Measurements from ENCODE around the gene PIM3.

Gene PIM3

DNA sequence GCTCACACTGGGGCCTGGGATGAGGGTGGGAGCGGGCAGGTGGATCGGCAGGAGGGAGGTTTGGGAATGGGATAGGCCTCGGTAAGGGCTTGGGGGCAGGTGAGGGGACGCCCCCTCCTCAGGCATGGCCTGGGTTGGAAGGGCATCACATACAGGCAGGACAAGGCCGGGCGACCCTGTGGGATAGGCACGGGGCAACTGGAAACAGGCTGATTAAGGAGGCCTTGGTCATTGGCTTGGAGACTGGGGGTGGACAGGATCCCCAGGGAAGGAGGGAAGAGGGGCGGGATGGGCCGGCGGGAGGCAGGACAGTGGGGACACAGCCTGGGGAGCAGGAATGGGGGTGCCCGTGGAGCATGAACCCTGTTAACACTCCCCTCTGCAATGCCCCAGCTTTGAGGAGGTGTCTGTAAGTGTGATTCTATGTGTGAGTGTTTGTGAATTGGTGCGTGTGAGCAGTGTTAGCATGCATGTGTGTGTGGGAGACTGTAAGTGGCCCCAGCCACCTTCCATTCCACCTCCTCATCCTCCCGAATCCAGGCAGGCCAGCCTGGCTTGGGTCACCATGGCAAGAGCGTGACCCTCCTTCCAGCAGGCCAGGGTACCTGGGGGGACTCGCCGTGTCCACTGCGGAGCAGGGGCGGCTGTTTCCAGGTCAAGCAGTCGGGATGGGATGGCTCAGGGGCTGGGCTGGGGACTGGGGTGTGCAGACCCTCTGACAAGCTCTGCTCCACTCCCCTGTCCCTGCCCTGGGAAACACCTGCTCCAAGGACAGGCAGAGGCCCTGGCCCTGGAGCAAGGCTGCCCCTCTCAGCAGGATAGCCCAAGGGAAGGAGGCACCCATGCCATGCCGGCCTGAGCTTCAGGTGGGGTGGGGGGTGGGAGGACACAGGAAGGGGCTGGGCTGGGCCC, 3.4 kb upstream of the PIM3 start:
- no peak for DNase-seq

DNA sequence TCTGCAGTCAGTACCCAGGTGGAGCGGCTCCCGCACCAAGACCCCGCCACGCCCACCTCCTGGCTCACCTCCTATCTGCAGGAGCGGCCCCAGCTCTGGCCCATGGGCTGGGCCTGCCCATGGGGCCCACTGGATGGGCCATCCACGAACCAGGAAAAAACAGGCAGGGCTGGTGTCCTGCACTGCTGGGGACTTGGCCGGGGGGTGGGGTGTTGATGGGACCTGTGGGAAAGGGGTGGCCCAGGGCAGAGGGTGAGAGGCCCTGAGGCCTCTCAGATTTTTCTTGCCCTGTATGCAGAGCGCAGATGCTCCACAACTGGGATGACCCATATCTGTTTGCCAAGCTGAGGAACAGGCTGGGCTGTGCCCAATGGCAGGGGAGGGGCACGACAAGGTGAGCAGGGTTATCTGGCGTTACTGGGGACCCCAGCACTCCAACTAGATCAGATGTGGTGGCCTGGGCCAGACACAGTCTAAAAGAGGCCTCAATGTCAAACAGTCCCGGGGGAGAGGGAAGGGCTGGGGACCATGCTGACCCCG, 2.7 kb upstream of the PIM3 start:
- no peak for DNase-seq

DNA sequence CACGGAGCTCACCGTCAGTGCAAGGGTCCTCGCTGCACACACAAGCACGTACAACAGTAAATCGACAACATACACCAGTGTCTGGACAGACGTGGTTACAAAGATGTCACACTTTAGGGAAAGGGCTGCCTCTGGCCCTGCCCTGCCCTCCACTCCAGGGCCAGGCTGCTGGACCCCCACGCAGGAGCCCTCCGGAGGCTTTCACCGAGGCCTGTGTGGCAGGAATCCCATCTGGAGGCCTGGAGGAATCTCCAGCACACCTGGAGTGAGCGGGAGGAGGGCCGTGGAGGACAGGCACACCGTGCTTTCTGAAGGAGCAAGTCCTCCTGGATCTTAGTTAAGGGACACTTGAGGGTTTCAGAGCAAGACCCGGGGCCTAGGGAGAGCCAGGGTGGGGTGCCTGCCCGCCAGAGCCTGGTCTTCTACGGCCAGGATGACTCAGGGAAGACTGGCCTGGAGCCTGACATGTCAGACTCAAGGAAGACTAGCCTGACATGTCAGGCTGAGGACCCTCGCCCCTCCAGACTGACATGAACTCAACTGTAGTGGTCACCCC, 2.1 kb upstream of the PIM3 start:
- no peak for DNase-seq

DNA sequence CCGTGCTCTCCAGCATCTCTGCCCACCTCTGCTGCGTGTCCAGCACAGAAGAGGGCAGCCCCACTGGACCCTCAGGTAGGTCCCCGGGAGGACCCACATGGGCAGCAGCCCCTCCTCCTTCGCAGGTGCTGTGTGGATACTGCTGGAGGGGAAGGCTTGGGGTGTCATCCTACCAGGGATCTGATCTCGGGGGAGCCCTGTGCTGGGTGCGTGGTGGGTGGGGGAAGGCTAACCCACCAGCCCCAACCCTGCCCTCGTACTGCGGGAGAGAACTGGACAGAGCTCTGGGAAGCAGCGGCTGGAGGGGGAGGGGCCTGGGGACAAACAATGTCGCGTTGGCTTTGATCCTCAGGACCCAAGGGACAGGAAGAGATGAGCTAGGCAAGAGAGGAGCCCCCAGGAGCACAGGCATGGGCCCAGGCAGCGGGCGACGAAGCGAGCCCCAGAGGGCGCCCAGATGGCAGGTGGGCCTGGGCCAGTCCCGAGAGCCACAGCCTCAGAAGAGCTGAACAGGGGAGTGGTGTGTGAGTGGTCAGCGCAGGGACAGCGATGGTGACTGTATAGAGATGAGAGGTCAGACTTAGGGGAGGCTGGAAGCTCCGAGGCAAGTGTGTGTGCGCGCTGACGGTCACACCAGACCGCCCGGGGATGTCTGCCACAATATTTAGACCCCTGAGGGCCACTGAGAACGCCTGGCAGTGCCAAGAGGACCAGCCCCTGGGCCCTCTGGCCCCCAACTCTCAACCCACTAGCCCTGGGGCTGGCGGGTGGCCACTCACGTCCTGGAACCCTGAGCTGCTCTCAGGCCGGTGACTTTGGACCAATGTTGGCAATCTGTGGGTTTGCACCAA, 1.4 kb upstream of the PIM3 start:
- no peak for DNase-seq

DNA sequence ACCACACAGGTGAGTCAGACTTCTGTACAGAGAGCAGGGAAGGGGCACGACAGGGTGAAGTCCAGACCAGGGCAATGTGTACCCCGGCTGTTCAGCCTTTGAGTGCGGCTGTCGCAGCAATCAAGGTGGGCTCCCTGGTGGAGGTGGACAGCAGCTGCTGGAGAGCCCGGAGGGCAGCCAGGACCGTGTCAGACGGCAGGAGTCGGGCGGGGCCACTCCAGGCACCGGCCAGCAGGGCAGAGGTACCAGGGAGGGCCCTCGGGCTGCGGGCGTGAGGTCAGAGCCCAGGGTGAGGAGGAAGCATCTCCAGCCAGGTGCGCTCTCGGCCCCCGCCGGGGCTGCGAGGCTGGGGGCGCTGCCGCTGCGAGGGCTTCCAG, 802 bp upstream of the PIM3 start:
- no peak for DNase-seq

DNA sequence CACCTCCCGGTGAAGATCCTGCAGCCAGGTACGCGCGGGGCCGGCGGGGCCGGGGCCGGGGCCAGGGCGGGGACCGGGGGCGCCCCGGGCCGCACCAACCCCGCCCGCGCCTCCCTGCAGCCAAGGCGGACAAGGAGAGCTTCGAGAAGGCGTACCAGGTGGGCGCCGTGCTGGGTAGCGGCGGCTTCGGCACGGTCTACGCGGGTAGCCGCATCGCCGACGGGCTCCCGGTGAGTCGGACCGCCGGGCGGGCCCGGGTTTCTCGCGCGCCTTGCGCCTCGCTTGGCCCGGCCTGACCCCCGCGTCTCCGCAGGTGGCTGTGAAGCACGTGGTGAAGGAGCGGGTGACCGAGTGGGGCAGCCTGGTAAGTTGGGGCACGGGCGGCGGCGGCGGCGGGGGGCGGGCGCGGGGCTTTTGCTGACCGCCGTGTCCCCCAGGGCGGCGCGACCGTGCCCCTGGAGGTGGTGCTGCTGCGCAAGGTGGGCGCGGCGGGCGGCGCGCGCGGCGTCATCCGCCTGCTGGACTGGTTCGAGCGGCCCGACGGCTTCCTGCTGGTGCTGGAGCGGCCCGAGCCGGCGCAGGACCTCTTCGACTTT, 531 bp downstream of the PIM3 start:
- DNase-seq: no peak

DNA sequence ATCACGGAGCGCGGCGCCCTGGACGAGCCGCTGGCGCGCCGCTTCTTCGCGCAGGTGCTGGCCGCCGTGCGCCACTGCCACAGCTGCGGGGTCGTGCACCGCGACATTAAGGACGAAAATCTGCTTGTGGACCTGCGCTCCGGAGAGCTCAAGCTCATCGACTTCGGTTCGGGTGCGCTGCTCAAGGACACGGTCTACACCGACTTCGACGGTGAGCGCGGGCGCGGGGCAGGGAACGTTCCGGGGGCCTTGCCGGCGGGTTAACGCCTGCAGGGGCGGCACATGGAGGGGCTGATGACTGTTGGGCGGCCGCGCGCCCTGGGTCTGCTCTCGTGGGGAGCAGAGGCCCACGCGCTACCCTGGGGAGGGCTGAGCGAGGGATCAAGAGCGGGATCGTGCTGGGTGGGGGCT, 1.0 kb downstream of the PIM3 start:
- DNase-seq: no peak

DNA sequence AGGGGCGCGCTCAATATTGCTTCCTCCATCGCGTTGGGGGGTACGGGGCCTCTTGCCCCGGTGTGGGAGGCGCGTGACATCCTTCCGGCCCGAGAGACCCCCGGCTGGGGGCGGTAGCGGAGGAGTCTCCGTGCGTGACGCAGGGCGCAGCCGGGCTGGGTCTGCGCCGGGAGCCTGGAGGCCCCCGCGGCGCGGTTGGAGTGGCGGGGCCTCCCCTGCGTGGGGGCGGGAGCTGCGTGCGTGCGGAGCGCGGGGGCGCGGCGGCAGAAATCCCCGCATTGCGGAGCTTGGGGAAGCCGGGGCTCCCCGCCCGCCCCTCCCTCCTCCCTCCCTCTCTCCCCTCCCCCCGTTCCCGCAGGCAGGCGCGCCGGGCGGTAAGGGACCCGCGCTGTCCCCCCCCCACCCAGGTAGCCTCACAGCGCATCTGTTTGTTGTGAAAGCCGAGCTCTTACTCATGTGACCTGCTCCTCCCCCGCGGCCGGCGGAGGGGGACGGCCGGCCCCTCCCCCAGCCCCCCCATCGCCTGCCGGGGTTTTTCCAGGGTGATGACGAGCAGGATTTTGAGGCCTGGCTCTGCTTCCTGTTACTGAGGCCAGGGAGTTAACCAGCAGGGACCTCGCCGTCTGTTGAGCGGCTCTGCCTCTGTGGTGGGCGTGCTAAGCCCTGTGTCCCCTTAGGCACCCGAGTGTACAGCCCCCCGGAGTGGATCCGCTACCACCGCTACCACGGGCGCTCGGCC, 1.6 kb downstream of the PIM3 start:
- peak; percentile 61 for DNase-seq

DNA sequence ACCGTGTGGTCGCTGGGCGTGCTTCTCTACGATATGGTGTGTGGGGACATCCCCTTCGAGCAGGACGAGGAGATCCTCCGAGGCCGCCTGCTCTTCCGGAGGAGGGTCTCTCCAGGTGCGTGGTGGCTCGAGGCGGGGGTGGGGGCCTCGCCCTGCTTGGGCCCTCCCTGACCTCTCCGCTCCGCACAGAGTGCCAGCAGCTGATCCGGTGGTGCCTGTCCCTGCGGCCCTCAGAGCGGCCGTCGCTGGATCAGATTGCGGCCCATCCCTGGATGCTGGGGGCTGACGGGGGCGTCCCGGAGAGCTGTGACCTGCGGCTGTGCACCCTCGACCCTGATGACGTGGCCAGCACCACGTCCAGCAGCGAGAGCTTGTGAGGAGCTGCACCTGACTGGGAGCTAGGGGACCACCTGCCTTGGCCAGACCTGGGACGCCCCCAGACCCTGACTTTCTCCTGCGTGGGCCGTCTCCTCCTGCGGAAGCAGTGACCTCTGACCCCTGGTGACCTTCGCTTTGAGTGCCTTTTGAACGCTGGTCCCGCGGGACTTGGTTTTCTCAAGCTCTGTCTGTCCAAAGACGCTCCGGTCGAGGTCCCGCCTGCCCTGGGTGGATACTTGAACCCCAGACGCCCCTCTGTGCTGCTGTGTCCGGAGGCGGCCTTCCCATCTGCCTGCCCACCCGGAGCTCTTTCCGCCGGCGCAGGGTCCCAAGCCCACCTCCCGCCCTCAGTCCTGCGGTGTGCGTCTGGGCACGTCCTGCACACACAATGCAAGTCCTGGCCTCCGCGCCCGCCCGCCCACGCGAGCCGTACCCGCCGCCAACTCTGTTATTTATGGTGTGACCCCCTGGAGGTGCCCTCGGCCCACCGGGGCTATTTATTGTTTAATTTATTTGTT, 2.4 kb downstream of the PIM3 start:
- DNase-seq: no peak

DNA sequence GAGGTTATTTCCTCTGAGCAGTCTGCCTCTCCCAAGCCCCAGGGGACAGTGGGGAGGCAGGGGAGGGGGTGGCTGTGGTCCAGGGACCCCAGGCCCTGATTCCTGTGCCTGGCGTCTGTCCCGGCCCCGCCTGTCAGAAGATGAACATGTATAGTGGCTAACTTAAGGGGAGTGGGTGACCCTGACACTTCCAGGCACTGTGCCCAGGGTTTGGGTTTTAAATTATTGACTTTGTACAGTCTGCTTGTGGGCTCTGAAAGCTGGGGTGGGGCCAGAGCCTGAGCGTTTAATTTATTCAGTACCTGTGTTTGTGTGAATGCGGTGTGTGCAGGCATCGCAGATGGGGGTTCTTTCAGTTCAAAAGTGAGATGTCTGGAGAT, 3.1 kb downstream of the PIM3 start:
- DNase-seq: no peak

DNA sequence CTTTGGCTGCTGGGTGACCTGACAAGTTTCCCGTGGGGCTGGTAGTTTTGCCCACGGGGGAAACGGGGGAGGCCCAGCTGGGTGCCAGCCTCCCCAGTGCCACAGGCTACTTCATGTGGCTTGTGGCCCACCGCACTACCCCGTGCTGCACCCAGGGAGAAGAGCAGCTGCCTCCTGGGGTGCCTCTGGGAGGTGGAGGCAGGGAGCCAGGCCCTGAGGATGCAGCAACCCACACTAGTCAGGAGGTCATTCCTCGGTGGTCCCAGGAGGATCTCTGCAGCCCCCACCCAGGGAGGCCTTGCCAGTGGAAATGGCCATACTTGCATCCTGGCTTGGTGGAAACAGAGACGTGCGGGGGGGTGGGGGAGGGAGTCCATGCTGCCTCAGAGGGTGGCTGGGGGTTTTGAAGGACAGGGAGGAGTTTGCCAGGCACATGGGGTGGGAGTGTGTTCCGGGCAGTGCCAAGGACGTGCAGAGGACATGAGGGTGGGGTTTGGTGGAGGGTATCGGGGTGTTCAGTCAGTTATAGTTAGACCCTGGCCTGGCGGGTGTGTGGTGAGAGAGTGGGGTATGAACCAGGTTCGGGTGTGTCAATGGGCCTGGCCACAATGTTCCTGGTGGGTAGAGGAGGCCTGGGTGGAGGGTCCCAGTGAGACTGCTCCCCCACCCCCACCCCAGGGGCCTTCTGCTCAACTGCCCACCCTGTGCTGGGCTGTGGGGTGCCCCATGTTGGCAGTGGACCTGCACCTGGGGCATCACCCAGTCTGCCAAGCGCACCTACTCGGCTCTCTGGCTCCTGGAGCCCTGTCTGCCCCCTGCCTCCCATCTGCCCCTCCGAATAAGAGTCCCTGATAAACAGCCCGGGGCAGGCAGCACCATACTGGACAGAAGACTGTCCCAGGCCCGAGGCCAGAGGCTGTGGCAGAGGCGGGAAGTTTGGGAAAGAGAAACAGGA, 3.8 kb downstream of the PIM3 start:
- no peak for DNase-seq

DNA sequence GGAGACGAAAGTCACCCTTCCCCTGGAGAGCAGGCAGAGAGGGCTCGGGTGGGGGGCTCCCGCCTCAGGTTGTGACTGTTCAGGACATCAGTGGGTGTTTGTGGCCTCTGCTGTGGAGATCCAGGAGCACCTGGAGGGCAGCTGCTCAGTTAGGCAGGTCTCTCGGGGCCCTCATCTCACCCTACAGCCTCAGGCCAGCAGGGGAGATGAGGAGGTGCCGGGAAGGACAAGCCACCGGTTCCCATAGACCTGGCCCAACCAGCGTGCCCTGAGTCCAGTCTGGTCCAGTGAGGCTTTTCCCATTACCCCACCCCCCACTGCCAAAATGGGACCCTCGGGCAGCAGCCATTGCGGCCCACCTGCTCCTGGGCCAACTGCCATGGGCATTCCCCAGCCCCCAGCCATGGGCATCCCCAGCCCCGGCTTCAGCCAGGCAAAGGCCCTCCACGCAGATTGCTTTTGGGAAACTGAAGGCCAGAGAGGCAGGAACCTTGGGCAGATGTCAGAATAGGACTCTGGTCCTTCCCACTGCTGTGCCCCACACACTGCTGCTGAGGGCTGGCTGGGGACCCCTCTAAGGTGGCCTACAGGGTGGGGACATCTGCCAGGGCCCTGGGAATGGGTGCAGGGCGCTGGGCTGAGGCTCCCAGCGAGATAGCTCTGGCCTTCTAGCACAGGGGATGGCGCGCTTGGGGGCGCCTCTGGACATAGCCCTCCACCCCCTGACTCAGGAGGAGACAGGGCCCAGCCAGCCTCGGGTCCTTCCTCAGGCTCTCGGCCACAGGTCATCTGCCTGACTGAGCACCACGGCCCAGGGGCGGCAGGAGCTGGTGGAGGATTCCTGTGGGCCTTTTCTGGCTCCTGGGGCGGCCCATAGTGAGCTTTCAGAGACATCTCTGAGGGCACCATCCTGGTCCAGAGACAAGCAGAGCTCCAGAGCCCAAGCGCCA, 4.8 kb downstream of the PIM3 start:
- DNase-seq: no peak

DNA sequence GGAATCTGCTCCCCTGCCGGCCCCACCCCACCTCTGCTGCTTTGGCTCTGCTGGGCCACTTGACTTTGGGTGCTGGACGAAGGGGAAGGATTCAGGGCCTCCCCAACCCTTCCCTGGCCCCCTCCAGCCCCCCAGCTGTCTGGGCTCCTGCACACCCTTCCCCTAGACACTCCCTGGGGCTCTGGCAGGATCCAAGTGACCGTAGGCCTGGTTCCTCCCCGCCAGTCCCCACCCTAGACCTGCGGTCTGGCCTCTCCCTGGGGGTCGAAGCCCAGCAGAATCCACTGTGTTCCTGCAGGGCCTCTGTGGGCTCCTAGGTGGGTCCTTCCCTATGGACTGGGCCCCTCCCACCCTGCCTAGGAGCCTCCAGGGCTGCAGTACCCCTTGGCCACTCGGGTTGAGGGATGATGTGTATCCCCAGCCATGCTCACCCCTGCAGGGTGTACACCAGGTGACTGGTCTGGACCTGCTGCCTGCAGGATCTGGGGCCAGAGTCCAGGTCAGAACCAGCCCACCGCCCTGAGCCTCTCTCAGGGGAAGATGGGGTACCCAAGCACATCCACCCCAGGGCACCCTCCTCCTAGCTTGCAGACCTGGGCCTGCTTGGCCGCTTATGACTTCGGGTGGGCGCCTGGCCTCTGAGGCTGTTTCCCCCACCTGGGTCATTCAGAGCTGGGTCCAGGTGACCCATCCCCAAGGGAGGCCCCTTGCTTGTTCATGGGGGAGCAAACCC, 5.6 kb downstream of the PIM3 start:
- DNase-seq: no peak

DNA sequence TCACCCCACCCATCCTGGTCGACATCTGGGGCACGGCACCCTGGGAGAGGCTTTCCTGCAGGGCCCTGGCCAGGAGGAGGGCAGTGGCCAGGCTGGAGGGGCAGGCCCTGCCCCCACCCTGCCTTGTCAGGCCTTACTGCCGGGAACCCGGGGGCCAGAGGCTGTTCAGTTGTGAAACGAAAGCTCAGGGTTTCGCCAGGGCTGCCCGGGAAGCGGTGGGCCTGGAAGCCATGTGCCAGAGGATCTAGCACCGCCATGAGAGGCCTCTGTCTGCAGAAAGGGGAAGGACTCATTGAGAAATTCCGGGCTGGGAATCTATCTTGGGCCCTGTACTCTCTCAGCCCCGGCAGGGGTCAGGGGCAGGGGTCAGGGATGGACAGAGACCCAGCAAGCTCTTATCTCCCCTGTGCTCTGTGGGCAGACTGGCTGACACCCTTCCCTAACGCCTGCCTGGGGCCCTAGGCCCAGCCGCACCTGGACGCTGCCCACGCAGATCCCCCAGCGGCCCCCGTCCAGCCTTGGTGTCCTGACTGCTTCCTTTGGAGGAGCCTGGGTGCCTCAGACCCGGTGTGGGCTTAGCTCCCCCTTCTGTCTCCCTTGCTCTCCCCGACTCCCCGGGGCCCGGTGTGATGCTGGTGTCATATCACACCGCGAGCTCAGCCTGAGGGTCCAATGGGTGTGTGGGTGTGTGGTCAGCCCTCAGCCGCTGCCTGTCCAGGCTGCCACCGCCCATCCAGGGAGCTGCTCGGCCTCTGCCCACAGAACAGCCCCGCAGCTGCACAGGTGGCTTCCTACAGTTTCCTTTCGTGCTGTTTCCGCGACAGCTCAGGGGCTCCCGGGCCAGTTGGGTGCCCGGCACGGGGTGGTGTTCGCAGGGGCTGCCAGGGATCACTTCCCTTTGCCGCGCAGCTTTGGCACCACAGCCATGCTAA, 6.5 kb downstream of the PIM3 start:
- no peak for DNase-seq

DNA sequence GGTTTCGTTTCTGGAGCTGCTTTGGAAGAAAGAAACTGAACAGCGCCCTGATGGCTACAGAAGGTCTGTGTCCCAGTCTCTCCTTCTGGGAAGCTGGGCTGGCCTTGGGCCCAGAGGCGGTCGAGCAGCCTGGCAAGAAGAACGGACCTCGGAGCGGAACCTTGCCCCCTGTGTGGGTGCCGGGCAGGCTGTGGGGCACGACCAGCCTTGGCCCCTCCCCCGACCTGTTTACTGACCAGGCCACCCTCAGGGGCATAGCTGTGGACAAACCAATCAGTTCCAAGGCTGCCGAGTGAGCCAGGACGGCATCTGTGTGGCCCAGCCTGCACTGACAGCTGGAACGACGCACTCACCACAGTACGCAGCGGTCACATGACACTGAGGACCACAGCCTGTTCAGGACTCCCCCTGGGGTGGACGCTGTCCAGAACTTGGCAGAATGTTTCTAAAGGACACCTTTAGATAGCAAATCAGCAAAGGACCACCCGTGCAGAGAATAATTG, 7.2 kb downstream of the PIM3 start:
- no peak for DNase-seq

DNA sequence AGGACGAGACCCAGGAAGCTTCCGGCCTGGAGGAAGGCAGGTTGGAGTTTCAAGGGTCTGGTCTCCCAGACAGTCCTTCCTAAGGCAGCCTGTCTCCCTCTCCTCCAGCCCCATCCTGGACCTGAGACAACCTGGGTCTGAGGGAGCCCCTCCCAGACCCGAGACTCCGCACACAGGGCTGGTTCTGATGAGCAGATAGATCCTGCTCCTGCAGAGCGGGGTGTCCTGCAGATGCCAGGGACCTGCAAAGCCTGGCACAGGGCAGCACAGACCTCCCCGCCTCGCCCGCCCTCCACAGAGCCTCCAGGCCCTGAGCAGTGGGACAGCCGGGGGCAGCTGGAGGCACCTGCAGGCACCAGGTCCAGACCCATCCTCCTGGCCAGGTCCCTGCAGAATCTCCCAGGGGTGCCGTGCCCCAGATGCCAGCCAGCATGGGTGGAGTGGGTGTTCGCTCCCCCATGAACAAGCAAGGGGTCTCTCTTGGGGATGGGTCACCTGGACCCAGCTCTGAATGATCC, 7.8 kb downstream of the PIM3 start:
- no peak for DNase-seq

Data from NCI-H510A treated with DMSO at 0.1 percent for 48 hours (cell line).